GM18861 (cell line): Measurements from ENCODE around the gene SLC8B1.

Source experiments
- ATAC-seq: cut with Tn5 transposase; IDR thresholded peaks from one replicate; pipeline ENCODE4 v1.9.1; 2021; ENCODE audit not compliant: unreplicated experiment

Gene SLC8B1

GRCh38 chr12:113296557-113297213, 38.2 kb downstream of the SLC8B1 start:
- no peak for ATAC-seq

- no peak for ATAC-seq
Observed at GRCh38 chr12:113295886-113296556, 38.9 kb downstream of the SLC8B1 start.

- ATAC-seq, result no peak
Observed at GRCh38 chr12:113293100-113293499, 41.8 kb downstream of the SLC8B1 start.

GRCh38 chr12:113292547-113292946, 42.4 kb downstream of the SLC8B1 start:
- no peak for ATAC-seq

- ATAC-seq, result no peak
Observed at GRCh38 chr12:113292091-113292490, 42.8 kb downstream of the SLC8B1 start.

GRCh38 chr12:113291586-113291985, 43.3 kb downstream of the SLC8B1 start:
- no peak for ATAC-seq

GRCh38 chr12:113290506-113290905, 44.4 kb downstream of the SLC8B1 start:
- ATAC-seq, result no peak

- no peak for ATAC-seq
Observed at GRCh38 chr12:113289361-113289760, 45.5 kb downstream of the SLC8B1 start.

- no peak for ATAC-seq
Observed at GRCh38 chr12:113287899-113288282, 47.0 kb downstream of the SLC8B1 start.

GRCh38 chr12:113287146-113287898, 47.6 kb downstream of the SLC8B1 start:
- ATAC-seq, result no peak

GRCh38 chr12:113286712-113287111, 48.2 kb downstream of the SLC8B1 start:
- ATAC-seq, result no peak

GRCh38 chr12:113285679-113286610, 49.0 kb downstream of the SLC8B1 start:
- no peak for ATAC-seq

GRCh38 chr12:113284751-113285150, 50.2 kb downstream of the SLC8B1 start:
- no peak for ATAC-seq

- no peak for ATAC-seq
Observed at GRCh38 chr12:113278633-113279032, 56.3 kb downstream of the SLC8B1 start.

GRCh38 chr12:113278141-113278540, 56.8 kb downstream of the SLC8B1 start:
- ATAC-seq, result no peak

- ATAC-seq, result no peak
Observed at GRCh38 chr12:113277511-113277910, 57.4 kb downstream of the SLC8B1 start.

- no peak for ATAC-seq
Observed at GRCh38 chr12:113276946-113277500, 57.9 kb downstream of the SLC8B1 start.

- no peak for ATAC-seq
Observed at GRCh38 chr12:113276306-113276705, 58.6 kb downstream of the SLC8B1 start.

GRCh38 chr12:113274848-113275247, 60.1 kb downstream of the SLC8B1 start:
- no peak for ATAC-seq

GRCh38 chr12:113273053-113273725, 61.7 kb downstream of the SLC8B1 start:
- no peak for ATAC-seq
